ENCODE measurements around the gene MIB1. TPM values are rescaled to one million over a fixed set of nuclear protein-coding genes. Genes with fewer than 3 reads are reported as not detected.
A peak's percentile ranks its signal among the peaks of the same experiment; 100 is the strongest.

MIB1 gene
- total RNA-seq, result 21.6 TPM

GRCh38 chr18:21740538-21741311 lies at the start of gene MIB1:
Gene MIB1 (plus strand): TSS chr18:21740792. CDS start chr18:21741584, 792 bp downstream.
- TF ChIP-seq POLR2A (IDR thresholded peaks at IDR 0.05) (peak in 1 of 2 donors; percentile 85), CTCF (IDR thresholded peaks at IDR 0.05) (no peak), POLR2AphosphoS5 (IDR thresholded peaks at IDR 0.05; ENCODE audit: insufficient read depth in 1 of 2, low read depth in 1 of 2) (peak; percentile 97 to 98)
- H3K9me3 ChIP-seq, result no peaks in the 10 kb centered on the region
- peak within 1 kb of the TSS; percentile 99 for H3K27ac ChIP-seq
- peak; percentile 97 to 98 for DNase-seq (ENCODE audit: extremely low spot score in 2 of 2)
- peaks cover 45% of the 10 kb centered on the region for H3K4me1 ChIP-seq
- H3K27me3 ChIP-seq, result no peaks in the 10 kb centered on the region
- intact Hi-C loops (cut with DNase I), result no loop called here
- H3K36me3 ChIP-seq, result no peaks in the 10 kb centered on the region
- H3K4me3 ChIP-seq, result peak within 1 kb of the TSS; percentile 77 to 91

GRCh38 chr18:21693322-21693721 lies 47.3 kb upstream of the MIB1 start:
- no peaks in the 10 kb centered on the region for H3K4me1 ChIP-seq
- no peaks in the 10 kb centered on the region for H3K27me3 ChIP-seq
- DNase-seq (ENCODE audit: extremely low spot score in 2 of 2), result no peak
- H3K36me3 ChIP-seq, result peaks cover 0 to 6% of the 10 kb centered on the region in 2 donors
- H3K9me3 ChIP-seq, result no peaks in the 10 kb centered on the region
- intact Hi-C loops (cut with DNase I), result no loop called here
- H3K4me3 ChIP-seq, result no peak overlapping the region
- no peak for TF ChIP-seq POLR2A (IDR thresholded peaks at IDR 0.05)
- TF ChIP-seq CTCF (IDR thresholded peaks at IDR 0.05), result no peak
- no peak for TF ChIP-seq POLR2AphosphoS5 (IDR thresholded peaks at IDR 0.05; ENCODE audit: insufficient read depth in 1 of 2, low read depth in 1 of 2)
- H3K27ac ChIP-seq, result no peak overlapping the region

DNA sequence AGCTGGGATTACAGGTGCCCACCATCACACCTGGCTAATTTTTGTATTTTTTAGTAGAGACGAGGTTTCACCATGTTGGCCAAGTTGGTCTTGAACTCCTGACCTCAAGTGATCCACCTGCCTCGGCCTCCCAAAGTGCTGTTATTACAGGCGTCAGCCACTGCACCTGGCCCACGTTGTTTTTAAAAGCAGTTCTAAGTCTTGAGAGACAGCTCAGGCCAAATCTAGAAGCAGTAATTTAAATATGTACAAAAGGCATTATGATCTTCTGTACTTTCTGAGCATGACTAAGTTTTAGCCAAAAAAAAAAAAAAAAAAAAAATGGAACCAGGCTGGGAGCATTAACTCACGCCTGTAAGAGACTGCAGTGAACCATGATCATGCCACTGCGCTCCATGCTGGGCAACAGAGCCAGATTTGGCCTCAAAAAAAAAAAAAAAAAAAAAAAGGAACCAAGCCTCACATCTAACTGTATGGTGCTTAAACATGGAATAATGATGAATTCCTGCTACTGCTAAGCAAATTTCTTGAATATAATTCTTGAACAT lies 40.0 kb upstream of the MIB1 start:
- H3K27me3 ChIP-seq, result no peaks in the 10 kb centered on the region

DNA sequence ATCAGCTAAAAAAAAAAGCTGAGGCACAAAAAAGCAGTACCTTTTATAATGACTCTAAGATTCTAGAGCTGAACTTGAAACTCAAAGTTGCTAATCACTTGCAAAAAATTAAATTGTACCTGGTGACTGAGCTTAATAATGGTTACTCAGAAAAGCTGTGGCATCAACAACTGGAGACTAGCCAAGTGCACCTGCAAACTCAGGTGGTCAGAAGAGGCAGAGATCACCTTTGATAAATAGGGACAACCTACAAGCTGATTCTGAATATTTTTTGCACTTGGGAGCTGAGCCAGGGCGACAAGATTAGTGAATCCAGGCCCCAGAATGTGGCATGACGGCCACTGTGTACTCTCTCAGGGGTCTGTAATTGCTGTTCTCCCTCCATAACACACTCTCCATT lies 39.0 kb upstream of the MIB1 start:
- Histone ChIP-seq H3K4me3 (no peak overlapping the region), H3K27me3 (no peaks in the 10 kb centered on the region), H3K27ac (no peak overlapping the region), H3K36me3 (peaks cover 0 to 7% of the 10 kb centered on the region in 2 donors), H3K4me1 (peaks cover 17% of the 10 kb centered on the region), H3K9me3 (no peaks in the 10 kb centered on the region)
- no peak for TF ChIP-seq POLR2AphosphoS5 (IDR thresholded peaks at IDR 0.05; ENCODE audit: insufficient read depth in 1 of 2, low read depth in 1 of 2)
- no peak for TF ChIP-seq POLR2A (IDR thresholded peaks at IDR 0.05)
- TF ChIP-seq CTCF (IDR thresholded peaks at IDR 0.05), result no peak
- intact Hi-C loops (cut with DNase I), result no loop called here
- no peak for DNase-seq (ENCODE audit: extremely low spot score in 2 of 2)

More for the DNA sequence above, 40.0 kb upstream of the MIB1 start:
- no peak for DNase-seq (ENCODE audit: extremely low spot score in 2 of 2)
- H3K4me3 ChIP-seq, result no peak overlapping the region
- no peak overlapping the region for H3K27ac ChIP-seq
- TF ChIP-seq POLR2AphosphoS5 (IDR thresholded peaks at IDR 0.05; ENCODE audit: insufficient read depth in 1 of 2, low read depth in 1 of 2), result no peak
- no peak for TF ChIP-seq POLR2A (IDR thresholded peaks at IDR 0.05)
- no peak for TF ChIP-seq CTCF (IDR thresholded peaks at IDR 0.05)
- peaks cover 15% of the 10 kb centered on the region for H3K4me1 ChIP-seq
- H3K9me3 ChIP-seq, result no peaks in the 10 kb centered on the region
- H3K36me3 ChIP-seq, result peaks cover 0 to 7% of the 10 kb centered on the region in 2 donors
- intact Hi-C loops (cut with DNase I), result no loop called here

GRCh38 chr18:21702602-21703001 lies 38.0 kb upstream of the MIB1 start:
- H3K27ac ChIP-seq, result no peak overlapping the region
- intact Hi-C loops (cut with DNase I), result no loop called here

More at GRCh38 chr18:21702602-21703001, 38.0 kb upstream of the MIB1 start:
- Histone ChIP-seq H3K27me3 (no peaks in the 10 kb centered on the region), H3K4me3 (no peak overlapping the region), H3K9me3 (no peaks in the 10 kb centered on the region), H3K4me1 (peaks cover 17% of the 10 kb centered on the region), H3K36me3 (peaks cover 0 to 7% of the 10 kb centered on the region in 2 donors)
- TF ChIP-seq POLR2A (IDR thresholded peaks at IDR 0.05) (no peak), CTCF (IDR thresholded peaks at IDR 0.05) (no peak), POLR2AphosphoS5 (IDR thresholded peaks at IDR 0.05; ENCODE audit: insufficient read depth in 1 of 2, low read depth in 1 of 2) (no peak)
- DNase-seq (ENCODE audit: extremely low spot score in 2 of 2), result no peak

All from vagina (tissue), 2 donors.